GM12878 (cell line): ENCODE measurements around the gene LSM6.

ENCODE experiments used
- BMI1 ChIP-seq: fragments of 450-650 bp; IDR thresholded peaks from 2 replicates; pipeline ENCODE4 v1.6.1; 2016; ENCODE audit warnings: mild to moderate bottlenecking, moderate library complexity, borderline replicate concordance
- POLR2A ChIP-seq: IDR thresholded peaks from 2 replicates; pipeline ENCODE4 v1.6.1; 2011; ENCODE audit warnings: low read depth, mild to moderate bottlenecking, low read length

- TF ChIP-seq BMI1: no peak
- no peak for TF ChIP-seq POLR2A
Observed at GRCh38 chr4:146235654-146236177, 60.2 kb downstream of the LSM6 start.
